A172 (cell line): ENCODE results near the gene DLL3. TPM values are rescaled to one million over a fixed set of nuclear protein-coding genes. Genes with fewer than 3 reads are reported as not detected.

Experiments
- DNase-seq: peaks from one replicate; pipeline ENCODE4 v3.0.0-alpha.2; 2015; ENCODE audit warnings: low spot score
- total RNA-seq: library from RNA; depleted of rRNA; stranded (reverse); fragments of >200 nt; shearing (Covaris generic); gene quantifications from 2 replicates; pipeline ENCODE4 v1.2.3, GENCODE V29; 2014

Gene DLL3
- total RNA-seq, 1 experiment from 2014 or later: not detected

GRCh38 chr19:39517432-39517831, 18.7 kb downstream of the DLL3 start:
- no peak for DNase-seq

GRCh38 chr19:39518458-39518857, 19.7 kb downstream of the DLL3 start:
- no peak for DNase-seq

- DNase-seq: no peak
These were observed 20.2 kb downstream of the DLL3 start for GRCh38 chr19:39518975-39519374.

- DNase-seq: no peak
These were observed 22.1 kb downstream of the DLL3 start for GRCh38 chr19:39520541-39521484.

GRCh38 chr19:39524495-39524894, 25.7 kb downstream of the DLL3 start:
- DNase-seq: no peak

- no peak for DNase-seq
These were observed 26.5 kb downstream of the DLL3 start for GRCh38 chr19:39525205-39525604.

- DNase-seq: no peak
These were observed 33.1 kb downstream of the DLL3 start for GRCh38 chr19:39531834-39532232.

- peak; percentile 96 for DNase-seq
These were observed 33.7 kb downstream of the DLL3 start, which contains the start of gene EID2B for GRCh38 chr19:39532233-39533002. Gene EID2B, minus strand, starts transcription at chr19:39532852. Its CDS starts 50 bp downstream, at chr19:39532802.

- DNase-seq: no peak
These were observed 34.3 kb downstream of the DLL3 start for GRCh38 chr19:39533003-39533512.

GRCh38 chr19:39533791-39534190, 35.0 kb downstream of the DLL3 start:
- no peak for DNase-seq

- DNase-seq: no peak
These were observed 40.4 kb downstream of the DLL3 start for GRCh38 chr19:39539165-39539517.

- DNase-seq: peak; percentile 92
These were observed 41.0 kb downstream of the DLL3 start, which contains the start of gene EID2 for GRCh38 chr19:39539518-39540332. Gene EID2, minus strand, starts transcription at chr19:39540161. Its CDS starts 82 bp downstream, at chr19:39540079.

GRCh38 chr19:39540333-39540673, 41.6 kb downstream of the DLL3 start:
- no peak for DNase-seq

GRCh38 chr19:39542206-39542605, 43.5 kb downstream of the DLL3 start:
- DNase-seq: no peak

- DNase-seq: no peak
These were observed 44.7 kb downstream of the DLL3 start for GRCh38 chr19:39543477-39543857.

- DNase-seq: no peak
These were observed 45.6 kb downstream of the DLL3 start for GRCh38 chr19:39544226-39544903.

GRCh38 chr19:39544911-39545310, 46.2 kb downstream of the DLL3 start:
- DNase-seq: no peak

GRCh38 chr19:39546599-39546998, 47.9 kb downstream of the DLL3 start:
- DNase-seq: no peak

- no peak for DNase-seq
These were observed 51.5 kb downstream of the DLL3 start for GRCh38 chr19:39550197-39550596.

GRCh38 chr19:39553082-39553652, 54.4 kb downstream of the DLL3 start:
- no peak for DNase-seq
